Fibroblast of mammary gland (primary cell): ENCODE results near the gene CDH4.

Experiments
- DNase-seq: peaks from one replicate; pipeline ENCODE4 v3.0.0-alpha.2; 2010; ENCODE audit warnings: low read depth
- H3K4me3 ChIP-seq: 2 replicates; pipeline ENCODE4 v1.5.1; 2011; ENCODE audit warnings: low read depth, mild to moderate bottlenecking, low read length, moderate library complexity; ENCODE audit not compliant: control insufficient read depth
- CTCF ChIP-seq: conservative IDR thresholded peaks from 2 replicates; pipeline ENCODE4 v1.5.1; 2011; ENCODE audit warnings: low read depth, low read length, inconsistent platforms; ENCODE audit not compliant: control insufficient read depth, insufficient read depth

Gene CDH4

GRCh38 chr20:61523145-61523544 lies 271.1 kb downstream of the CDH4 start:
- DNase-seq, result no peak
- no peak overlapping the region for H3K4me3 ChIP-seq
- TF ChIP-seq CTCF, result no peak

- no peak for TF ChIP-seq CTCF
- DNase-seq, result no peak
- H3K4me3 ChIP-seq, result no peak overlapping the region
Measured at GRCh38 chr20:61524951-61525666, 273.0 kb downstream of the CDH4 start.

- no peak for DNase-seq
- TF ChIP-seq CTCF, result no peak
- no peak overlapping the region for H3K4me3 ChIP-seq
Measured at GRCh38 chr20:61525781-61526431, 273.8 kb downstream of the CDH4 start.

GRCh38 chr20:61526907-61527306 lies 274.8 kb downstream of the CDH4 start:
- DNase-seq, result no peak
- no peak for TF ChIP-seq CTCF
- no peak overlapping the region for H3K4me3 ChIP-seq

- no peak for DNase-seq
- no peak overlapping the region for H3K4me3 ChIP-seq
- no peak for TF ChIP-seq CTCF
Measured at GRCh38 chr20:61527626-61528025, 275.6 kb downstream of the CDH4 start.

- no peak for TF ChIP-seq CTCF
- no peak overlapping the region for H3K4me3 ChIP-seq
- DNase-seq, result no peak
Measured at GRCh38 chr20:61528591-61528990, 276.5 kb downstream of the CDH4 start.

GRCh38 chr20:61529354-61529753 lies 277.3 kb downstream of the CDH4 start:
- TF ChIP-seq CTCF, result no peak
- H3K4me3 ChIP-seq, result no peak overlapping the region
- no peak for DNase-seq
